ENCODE measurements around the gene TTC24.
"Not testable (repeated sequence)": the region's sequence is repeated elsewhere in the genome, so short reads cannot be mapped to it uniquely, and the experiment has no call there.

The TTC24 gene

DNA sequence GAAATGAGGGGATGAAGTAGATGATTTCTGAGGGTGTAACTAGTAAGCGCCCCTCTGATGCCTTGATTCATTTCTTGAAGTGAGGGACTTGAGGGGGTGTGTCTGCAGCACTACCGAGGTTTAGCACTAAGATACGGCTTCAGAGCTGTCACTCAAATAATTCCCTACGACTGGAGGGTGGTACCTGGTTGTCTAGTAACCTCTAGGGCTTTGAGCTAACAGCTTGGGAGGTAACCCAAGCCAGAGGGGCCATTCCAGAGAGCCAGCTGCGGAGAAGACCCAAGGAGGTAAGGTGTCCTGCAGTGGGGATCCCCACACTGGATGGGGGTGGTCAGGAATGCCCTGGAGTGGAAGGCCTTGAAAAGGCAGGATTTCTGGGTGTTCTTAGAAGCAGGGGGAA is at the start of gene TTC24:
Gene TTC24, plus strand, starts transcription at position 252 of the 400 bp plus-strand sequence. CDS start 1,642 bp downstream, outside the sequence.
- no peak for DNase-seq (ENCODE audit: low read depth)

DNA sequence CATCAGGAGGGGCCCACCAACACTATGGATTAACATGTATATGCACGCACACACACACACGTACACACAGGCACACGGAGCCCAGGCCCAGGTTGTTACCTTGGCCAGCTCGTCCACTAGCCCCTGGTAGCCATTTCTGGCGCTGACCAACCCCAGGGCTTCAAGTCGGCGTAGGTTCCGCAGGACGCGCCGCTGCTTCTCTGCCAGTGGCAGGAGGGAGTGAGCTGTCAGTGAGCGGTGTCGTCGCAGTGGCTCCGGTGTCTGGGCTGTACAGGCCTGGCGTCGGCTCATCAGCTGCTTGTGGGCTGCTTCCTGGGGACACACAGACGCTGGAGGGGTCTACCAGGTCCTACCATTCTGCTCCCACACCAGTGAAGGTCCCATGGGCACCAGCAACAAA is 49.5 kb upstream of the TTC24 start:
- no peak for DNase-seq (ENCODE audit: low read depth)

DNA sequence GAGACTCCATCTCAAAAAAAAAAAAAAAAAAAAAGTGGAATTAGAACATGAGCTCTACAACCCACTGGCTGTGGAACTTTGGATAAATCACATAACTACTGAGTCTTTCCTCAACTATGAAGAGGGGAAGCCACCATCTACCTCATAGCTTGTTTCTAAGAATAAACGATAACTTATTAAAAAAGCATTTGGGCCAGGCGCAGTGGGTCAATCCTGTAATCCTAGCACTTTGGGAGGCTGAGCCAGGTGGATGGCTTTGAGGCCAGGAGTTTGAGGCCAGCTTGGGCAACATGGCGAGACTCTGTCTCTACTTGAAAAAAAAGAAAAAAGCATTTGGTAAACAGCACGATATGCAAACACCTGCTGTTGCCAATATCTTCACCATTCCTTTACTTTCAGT is 47.1 kb upstream of the TTC24 start:
- no peak for DNase-seq (ENCODE audit: low read depth)

DNA sequence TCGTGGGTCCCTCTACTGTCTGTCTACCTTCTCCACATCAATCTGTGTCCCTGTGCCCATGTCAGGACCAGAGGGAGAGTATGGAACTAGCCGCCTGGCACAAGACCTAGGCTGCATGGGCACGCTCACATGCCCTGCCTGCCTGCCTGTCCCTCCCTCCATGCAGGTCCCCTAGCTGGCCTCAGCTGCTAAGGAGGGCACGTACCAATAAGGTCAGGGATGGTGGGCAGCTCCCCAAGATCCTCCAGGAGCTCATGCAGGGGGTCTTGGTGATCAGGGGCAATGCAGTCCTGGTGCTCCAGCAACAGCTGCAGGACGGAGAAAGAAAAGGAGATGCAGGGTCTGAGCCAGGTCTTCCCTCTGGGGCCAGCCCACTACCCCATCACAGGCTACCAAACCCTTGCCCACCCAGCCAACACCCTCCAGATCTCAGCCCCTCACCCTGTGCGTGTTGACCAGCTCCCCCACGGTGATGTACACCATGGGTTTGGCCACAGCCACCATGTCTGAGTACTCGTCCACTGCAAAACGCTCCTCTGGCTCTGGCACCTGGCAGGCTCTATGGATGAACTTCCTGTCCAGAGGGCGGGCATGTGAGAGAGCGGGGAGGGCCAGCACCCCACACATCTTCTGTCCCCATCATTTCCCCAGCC is 45.8 kb upstream of the TTC24 start:
- DNase-seq (ENCODE audit: low read depth) = no peak

DNA sequence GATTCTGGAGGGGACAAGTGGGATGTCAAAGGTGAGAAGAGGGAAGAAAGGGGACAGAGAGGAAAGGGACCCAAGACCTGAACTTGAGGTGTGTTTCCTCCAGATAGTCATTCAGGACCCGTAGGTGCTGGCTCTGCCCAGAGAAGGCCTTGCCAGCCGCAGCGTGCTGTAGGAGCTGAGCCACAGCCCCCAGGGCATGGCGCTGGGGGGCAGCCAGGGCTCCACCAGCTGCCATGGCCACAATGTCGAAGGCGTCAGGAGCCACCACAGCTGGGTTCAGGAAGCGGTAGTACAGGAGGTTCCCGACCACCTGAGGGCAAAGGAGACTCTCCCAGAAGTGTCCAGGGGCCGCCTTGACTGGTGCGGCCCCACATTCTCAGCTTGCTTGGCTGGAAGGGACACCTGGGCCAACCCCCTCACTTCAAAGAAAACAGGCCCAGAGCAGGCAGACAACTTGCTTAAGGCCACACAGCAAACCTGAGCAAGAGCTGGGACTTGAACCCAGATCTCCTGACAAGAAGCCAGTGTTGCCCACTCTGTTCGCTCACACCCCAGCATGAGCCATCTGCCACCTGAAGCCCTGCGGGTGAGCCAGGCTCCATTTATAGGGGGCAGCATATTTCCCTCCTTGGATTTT is 45.0 kb upstream of the TTC24 start:
- DNase-seq (ENCODE audit: low read depth) = no peak

DNA sequence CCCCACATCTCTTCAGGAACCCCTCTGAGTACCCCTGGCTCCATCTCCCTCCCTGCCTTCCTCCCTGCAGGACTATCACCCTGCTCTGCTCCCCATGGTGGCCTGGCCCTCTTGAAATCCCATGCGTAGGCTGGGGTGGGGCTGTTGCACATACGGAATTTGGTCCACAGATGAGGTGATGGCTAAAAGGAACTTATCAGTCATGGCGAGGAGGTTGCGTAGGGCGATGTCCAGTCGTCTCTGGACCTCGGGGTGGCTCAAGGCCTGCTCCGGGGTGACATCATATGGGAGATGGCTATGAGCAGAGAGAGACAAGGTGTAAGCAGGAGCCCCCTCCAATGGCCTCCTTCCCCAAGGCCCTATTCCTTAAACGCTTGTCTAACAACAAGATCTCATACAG is 42.5 kb upstream of the TTC24 start:
- no peak for DNase-seq (ENCODE audit: low read depth)

DNA sequence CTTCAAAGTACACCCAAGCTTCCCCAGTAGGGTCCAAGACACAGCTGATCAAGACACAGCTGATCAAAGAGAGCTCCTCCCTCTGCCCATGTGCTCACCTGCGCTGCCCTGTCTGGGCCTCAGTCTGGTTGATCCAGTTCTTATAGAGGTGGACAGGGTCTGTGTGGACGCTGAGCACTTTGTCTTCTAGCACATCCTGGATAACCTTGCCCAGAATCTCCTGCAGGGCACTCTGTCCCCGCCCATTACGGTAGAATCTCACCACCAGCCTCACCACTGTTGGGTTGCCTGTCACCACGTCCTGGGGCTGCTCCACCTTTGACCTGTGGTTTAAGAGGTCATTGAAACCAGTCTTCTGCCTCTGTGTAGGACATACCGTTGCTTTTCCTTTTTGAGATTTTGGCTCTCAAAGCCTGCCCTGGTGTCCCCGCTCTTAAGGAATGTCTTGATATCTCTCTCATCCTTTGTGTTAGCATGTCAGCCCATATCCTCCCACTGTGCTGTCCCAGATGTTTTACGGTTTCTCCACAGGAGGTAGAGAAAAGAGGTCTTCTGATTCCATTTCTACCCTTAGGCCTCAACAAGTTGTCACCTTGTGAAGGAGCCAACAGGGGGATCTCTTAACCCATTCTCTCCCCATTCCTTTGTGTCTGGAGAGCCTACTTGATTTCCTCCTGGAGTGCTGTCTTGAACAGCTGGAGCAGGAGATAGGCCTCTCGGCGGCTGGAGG is 40.6 kb upstream of the TTC24 start:
- DNase-seq (ENCODE audit: low read depth) = no peak

DNA sequence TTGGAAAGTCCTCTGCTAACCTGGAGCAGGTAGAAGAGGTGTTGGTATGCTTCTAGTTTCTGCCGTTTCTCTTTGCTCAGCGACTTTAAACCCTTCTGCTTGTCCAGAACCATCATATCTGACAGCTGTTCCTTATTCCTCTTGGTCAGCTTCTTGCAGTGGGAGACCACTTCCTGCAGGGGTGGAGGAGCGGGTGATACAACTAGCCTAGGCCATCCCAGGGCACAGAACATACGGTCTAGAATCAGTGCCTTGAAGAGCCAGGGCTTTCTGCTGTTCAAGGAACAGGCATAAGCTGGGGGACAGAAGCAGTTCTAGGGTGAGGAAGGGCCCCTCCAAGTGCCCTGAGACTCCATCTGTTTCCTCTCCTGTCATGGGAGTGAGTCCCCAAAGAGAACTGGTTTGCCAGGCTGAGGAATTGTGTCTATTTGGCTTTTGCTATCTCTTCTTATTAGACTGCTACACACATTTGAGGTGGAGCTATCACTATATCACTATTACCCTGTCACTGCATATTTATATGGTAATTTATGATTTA is 39.6 kb upstream of the TTC24 start:
- DNase-seq (ENCODE audit: low read depth) = no peak

DNA sequence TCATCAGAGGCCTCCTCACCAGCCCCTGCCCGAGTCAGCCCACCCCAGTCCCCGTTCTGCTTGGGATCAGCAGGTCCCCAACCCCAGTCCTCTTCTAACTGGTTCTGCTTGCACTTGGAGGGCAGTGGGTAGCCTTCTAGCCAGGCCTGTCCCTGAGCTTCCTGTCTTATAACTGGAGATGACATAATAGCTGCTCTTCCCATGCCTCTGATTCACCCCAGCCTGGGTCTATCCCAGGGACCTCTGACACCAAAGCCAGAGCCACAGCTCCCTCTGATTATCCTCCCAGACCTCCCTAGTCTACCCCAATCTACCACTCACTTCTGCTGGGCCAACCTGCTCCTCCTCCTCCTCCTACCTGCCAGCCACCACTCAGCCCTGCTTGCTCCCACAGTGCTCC is 38.6 kb upstream of the TTC24 start:
- no peak for DNase-seq (ENCODE audit: low read depth)

DNA sequence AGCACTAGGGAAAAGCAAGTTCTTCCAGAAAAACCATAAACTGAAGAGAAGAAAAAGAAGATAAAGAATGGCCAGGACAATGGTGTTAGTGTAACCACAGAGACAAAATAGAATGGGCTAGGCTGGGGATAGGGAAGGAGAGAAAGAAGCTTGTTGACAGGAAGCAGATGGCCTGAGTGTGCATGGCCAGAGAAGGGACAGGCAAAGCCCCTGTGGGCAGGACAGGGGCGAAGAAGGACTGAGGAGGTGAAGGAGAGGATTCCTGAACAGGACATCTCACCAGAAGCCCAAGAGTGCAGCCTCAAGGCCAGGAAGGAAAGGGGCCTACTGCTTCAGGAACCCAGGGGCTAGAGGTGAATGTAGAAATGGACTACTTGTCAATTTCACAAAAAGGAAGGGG is 36.5 kb upstream of the TTC24 start:
- DNase-seq (ENCODE audit: low read depth) = no peak

DNA sequence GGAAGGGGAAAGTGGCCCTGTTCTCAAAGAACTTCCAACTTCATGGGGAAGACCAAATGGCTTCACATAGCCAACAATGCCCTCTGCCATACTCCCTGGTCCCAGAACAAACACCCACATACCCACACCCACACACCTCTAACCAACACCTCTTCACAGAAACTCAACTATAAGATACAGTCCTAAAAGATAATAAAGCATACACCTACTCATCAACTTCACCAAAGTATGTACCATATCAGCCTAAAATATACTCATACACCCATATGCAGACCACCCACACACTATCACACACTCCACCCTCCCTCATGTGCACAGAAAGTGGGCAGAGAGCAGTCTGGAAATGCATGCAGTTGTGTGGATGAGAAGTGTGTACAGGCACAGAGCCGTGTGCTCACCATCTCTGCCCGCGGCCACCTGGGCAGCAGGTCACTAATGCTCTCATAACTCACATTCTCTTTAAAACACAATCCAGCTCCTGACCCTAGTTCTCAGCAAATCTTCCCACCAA is 34.9 kb upstream of the TTC24 start:
- DNase-seq (ENCODE audit: low read depth) = no peak

DNA sequence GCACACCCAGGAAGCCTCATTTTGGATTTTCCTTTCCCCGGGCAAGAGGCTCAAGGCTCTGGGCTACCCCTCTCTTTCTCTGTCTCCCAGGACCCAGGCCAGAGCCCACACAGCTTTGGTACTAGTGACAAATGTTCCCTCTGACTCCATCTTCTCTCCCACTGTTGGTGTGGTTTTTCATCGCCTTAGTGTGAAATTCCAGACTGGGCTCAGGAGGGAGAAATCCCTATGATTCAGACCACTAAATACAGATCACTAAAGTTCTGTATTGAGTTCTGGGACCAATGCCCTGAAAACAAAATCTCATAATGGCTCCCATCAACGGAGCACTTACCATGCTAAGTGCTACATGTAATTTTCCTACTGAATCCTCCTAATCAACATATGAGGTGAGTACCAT is 33.3 kb upstream of the TTC24 start:
- no peak for DNase-seq (ENCODE audit: low read depth)

DNA sequence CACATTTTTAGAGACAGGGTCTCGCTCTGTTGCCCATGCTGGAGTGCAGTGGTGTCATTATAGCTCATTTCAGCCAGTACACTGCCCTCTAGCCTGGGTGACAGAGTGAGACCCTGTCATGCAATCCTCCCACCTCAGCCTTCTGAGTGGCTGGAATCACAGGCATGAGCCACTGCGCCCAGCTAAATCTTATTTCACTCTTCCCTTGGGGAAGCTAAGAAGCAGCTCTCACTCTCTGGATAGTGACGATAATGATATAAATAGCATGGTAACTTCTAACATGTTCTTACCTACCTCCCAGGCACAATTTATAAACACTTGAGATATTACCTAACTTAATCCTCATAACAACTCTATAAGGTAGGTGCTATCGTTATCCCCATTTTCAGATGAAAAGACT is 32.1 kb upstream of the TTC24 start:
- DNase-seq (ENCODE audit: low read depth) = no peak

DNA sequence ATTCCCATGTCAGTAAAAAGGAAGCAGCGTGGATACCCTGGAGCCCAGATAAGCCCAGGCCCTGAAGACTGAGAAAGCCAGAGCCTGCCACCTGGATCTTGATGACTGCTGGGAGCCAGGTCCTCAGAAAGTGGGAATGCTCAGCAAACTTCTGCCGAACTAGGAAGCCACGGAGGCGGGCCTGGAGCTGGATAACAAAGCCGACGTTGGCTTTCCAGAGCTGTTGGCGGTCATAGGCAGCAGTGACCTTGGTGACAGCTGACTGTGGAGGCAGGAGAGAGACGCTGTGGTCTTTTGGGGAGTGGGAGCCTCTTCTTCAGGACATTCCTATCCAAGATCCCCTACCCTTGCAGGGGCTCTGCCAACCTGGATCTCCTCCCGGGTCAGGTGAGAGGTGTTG is 31.5 kb upstream of the TTC24 start:
- no peak for DNase-seq (ENCODE audit: low read depth)

DNA sequence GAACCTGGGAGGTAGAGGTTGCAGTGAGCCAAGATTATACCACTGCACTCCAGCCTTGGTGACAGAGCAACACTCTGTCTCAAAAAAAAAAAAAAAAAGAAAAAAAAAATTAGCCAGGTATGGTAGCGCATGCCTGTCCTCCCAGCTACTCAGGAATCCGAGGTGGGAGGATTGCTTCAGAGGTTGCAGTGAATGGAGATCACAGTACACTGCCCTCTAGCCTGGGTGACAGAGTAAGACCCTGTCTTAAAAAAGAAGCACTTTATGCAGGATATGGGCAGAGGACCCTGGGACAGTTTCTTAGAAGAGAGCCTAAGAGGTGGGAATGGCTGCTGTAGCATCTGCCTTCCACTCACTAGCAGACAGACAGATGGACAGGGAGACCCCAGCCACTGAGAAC is 30.1 kb upstream of the TTC24 start:
- no peak for DNase-seq (ENCODE audit: low read depth)

DNA sequence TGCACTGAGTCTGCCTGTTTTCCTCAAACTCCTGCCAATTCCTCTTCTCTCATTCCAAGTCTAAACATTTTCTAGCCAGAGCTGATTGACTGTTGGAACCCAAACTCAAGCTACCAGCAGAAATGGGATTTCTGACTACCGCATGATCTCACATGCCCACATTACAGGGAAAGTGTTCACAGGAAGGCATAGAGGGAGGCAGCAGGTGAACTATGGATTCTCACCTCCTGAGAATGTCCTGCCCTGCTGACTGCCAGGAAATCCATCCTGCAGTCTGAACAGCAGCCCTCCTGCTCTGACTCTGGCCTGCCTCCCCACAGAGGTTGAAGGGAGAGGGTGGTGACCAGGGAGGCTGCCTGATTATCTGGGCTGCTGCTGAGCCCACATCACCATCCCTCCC is 29.7 kb upstream of the TTC24 start:
- DNase-seq (ENCODE audit: low read depth) = no peak

DNA sequence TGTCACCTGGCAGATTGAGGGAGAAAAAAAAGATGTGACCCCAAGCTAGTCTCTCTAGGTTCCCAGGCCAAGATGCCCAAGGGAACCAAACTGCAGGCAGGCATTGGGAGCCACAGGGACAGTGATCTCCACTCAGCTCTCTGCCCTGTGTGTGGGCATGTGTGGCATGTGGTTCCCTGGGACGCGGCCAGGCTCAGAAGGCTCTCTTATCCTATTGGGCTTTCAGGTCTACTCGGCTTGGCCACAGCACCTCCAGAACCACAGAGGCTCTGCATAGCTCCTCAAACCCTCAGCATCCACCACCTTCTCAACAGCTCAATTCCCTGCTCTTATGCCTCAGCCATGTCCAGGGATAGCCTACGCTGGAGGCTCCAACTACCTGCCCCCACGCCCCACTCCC is 29.2 kb upstream of the TTC24 start:
- no peak for DNase-seq (ENCODE audit: low read depth)

DNA sequence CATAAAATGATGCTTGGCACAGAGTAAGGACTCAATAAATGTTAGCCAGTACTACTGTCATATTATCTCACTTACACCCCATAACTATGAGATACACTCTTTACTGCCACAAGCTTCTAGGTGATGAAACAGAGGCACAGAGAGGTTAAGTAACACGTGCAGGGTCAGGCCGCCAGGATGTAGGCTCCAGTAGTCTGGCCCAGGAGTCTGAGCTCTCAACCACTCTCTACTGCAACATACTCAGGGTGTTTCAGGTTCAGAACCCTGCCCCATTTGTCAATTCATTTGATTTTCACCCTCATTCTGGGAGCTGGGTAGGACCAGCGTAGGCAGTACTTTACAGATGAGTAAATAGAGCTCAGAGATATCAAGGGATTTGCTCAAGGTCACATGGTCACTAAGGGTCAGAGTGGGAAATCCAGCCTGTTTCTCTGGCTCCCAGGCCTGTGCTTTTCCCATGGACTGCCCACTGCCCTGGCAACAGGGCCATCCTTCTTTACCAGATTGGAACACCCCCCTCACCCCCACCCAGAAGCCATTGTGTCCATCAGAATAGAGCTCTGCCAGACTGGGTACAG is 28.4 kb upstream of the TTC24 start:
- no peak for DNase-seq (ENCODE audit: low read depth)

DNA sequence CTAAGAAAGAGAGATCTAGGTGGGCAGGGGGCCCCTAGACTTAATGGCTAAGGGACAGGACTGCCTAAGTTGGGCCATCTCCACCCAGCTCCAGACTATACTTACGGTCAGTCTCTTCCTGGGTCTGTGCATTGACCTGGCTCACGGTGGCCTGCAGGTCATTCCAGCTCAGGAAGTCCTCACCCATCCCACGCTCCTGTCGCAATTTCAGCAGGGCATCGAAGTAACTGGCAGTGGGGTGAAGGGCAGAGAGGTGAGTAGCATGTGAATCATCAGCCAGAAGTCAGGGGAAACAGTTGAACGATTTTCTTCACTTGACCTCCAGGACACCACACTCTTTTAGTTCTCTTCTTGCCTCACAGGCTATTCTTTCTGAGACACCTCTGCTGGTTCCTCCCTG is 27.7 kb upstream of the TTC24 start:
- DNase-seq (ENCODE audit: low read depth) = no peak

DNA sequence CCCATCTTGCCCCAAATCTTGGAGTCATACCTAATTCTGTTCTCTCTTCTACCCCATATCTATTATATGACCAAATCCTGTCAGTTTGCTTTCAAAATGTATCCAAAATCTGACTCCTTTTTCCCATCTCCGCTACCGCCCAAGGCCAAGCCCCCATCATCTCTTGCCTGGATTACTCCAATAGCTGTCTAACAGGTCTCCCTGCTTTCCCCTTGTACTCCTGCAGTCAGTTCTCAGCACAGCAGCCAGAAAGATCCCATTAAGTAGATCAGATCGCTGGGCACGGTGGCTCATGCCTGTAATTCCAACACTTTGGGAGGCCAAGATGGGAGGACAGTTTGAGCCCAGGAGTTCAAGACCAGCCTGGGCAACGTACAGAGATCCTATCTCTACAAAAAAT is 27.0 kb upstream of the TTC24 start:
- no peak for DNase-seq (ENCODE audit: low read depth)

DNA sequence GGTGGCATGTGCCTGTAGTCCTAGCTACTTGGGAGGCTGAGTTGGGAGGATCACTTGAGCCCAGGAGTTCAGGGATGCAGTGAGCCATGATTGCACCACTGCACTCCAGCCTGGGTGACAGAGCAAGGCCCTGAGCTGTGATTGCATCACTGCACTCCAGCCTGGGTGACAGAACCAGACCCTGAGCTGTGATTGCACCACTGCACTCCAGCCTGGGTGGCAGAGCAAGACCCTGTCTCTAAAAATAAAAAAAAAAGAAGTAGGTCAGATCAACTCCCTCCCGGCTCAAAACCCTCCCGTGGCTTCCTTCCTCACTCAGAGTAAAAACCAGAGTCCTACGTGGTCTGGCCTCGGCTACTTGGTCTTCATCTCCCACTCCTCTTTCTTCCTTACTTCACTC is 26.6 kb upstream of the TTC24 start:
- DNase-seq (ENCODE audit: low read depth) = not testable (repeated sequence)

DNA sequence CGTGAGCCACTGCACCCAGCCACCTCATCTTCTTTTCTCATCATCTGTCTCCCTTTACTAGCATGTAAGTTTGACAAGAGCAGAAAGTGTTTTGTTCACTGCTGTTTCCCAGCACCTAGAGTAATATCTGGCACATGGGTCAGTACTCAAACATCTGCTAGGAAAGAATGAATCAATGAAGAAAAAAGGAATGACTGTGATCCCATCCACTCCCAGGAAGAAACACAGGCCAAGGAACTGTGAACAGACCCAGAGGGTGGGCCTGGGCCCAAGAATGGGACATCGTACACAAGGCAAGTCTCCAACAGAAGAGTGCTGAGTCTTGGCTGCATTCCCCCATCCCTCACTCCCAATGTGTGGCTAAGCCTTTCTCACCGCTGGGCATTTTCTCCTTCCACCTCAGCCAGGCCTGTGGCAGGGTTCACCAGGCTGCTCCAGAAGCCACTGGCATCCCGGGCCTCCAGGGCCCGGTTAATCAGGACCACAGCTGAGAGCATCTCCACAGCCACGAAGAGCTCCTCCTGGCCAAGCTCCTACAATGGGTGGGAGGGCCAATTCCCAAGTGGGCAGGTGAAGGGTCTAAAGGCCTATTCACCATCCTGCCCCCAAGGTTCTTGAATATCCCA is 25.6 kb upstream of the TTC24 start:
- DNase-seq (ENCODE audit: low read depth) = no peak
